CD4-positive, alpha-beta T cell treated with Interleukin-15 for 4 hours (primary cell): Measurements from ENCODE around the gene POC1A.

Source experiments
- DNase-seq: peaks from one replicate; pipeline ENCODE4 v3.0.0-alpha.2; 2020; ENCODE audit warnings: low spot score

The POC1A gene

GRCh38 chr3:52026041-52026440, 128.2 kb downstream of the POC1A start:
- no peak for DNase-seq

DNA sequence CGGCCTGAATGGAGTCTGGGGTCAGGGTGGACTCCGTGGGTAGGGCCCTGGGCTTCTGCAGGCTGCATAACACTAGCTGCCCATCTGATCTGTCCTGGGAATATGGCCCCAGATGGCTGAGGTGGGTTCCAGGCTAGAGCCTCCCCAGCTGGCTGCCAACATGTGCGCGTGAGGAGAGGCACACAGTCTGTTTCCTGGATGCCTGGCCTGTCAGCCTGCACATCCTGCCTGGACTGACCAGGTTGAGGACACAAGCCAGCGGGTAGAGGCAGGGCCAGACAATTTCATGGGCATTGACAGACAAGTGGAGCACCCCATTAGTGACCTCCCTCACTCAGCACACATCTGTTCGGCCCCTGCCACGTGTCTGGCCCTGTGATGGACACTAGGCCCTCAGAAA, 128.8 kb downstream of the POC1A start:
- no peak for DNase-seq
